Activated naive CD8-positive, alpha-beta T cell treated with anti-CD3 and anti-CD28 coated beads, Interleukin-2, amount 50 U/mL, for 24 hours (primary cell): ENCODE data around the gene VWA8.
A peak's percentile ranks its signal among the peaks of the same experiment; 100 is the strongest.

Source experiments
- ATAC-seq: fragments of 150-1000 bp; cut with Tn5 transposase; one replicate; pipeline ENCODE4 v1.10.0; 2021
- DNase-seq: peaks from one replicate; pipeline ENCODE4 v3.0.0; 2021
- H3K27ac Mint-ChIP-seq: one replicate; pipeline ENCODE4 v1.8.0; 2021; ENCODE audit warnings: mild to moderate bottlenecking, mixed read lengths
- H3K27me3 Mint-ChIP-seq: one replicate; pipeline ENCODE4 v1.8.0; 2021; ENCODE audit warnings: mixed read lengths
- H3K36me3 Mint-ChIP-seq: one replicate; pipeline ENCODE4 v1.8.0; 2021; ENCODE audit warnings: low read depth, mixed read lengths
- H3K4me1 Mint-ChIP-seq: one replicate; pipeline ENCODE4 v1.8.0; 2021; ENCODE audit warnings: mixed read lengths
- H3K4me3 Mint-ChIP-seq: one replicate; pipeline ENCODE4 v1.8.0; 2021; ENCODE audit warnings: mild to moderate bottlenecking, moderate library complexity, mixed read lengths
- H3K9me3 Mint-ChIP-seq: one replicate; pipeline ENCODE4 v1.8.0; 2021; ENCODE audit warnings: mixed read lengths

The VWA8 gene

DNA sequence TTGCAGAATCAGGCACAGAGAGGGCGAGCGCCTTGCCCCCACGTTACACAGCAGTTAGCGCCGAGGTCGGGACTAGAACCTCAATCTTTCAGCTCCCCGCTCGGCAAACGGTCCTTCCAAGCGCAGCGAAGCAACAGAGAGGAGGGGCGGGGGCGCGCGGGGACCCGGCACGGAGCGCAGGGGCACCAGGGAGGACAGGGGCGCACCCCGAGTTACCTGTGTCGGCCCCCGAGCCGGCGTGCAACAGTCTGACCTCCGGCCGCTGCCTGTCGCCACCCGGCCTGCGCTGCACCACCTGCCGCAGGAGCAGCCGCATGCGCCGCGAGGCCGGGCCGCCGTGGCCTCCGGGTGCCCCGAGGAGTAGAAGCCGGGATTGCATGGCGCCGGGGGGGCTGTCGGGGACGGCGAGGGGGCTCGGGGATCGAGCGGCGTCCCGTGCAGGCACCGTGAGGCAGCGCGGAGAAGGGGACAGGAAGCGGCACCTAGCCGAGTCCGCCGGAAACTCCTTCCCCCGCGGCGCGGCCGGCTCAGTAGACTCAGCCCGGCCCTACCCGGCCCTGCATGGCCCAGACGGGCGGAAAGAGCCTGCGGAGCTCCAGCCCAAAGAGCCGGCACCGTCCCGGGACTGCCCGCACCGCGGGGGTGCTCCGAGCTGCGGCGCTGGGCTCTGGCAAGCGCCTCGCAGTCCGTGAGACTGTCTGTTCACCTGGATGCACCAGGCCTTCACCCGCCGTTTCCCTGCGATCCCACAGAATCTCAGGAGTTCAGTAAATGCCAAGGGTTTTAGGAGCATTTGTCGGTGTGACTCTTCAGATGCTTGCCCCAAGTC lies at the start of gene VWA8:
TSS of gene VWA8 (minus strand) at position 473 of the 829 bp plus-strand sequence. CDS start at position 379, 94 bp downstream.
- Mint-ChIP-seq H3K27me3 (peaks cover 7% of the 10 kb centered on the region), H3K27ac (peak within 1 kb of the TSS; percentile 94), H3K9me3 (no peaks in the 10 kb centered on the region), H3K36me3 (peaks cover 11% of the 10 kb centered on the region), H3K4me1 (peaks cover 59% of the 10 kb centered on the region), H3K4me3 (peak within 1 kb of the TSS; percentile 93)
- peak; percentile 88 for DNase-seq
- ATAC-seq, result peak; percentile 91

DNA sequence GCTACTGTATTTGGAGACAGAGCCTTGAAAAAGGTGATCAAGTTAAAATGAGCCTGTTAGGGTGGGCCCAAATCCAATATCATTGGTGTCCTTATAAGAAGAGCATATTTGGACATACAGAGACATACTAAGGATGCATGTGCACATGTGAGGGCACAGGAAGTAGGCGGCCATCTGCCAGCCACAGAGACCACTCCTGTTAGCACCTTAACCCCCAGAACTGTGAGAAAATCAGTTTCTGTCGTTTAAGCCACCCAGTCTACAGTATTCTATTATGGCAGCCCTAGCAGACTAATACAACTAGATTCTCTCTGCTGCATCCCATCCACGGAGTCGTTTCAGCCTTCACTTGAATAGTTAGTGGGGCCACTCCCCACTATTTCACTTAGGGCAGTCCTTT lies 48.1 kb upstream of the VWA8 start:
- H3K4me3 Mint-ChIP-seq, result no peak overlapping the region
- peaks cover 3% of the 10 kb centered on the region for H3K4me1 Mint-ChIP-seq
- peaks cover under 1% of the 10 kb centered on the region for H3K27me3 Mint-ChIP-seq
- H3K27ac Mint-ChIP-seq, result no peak overlapping the region
- ATAC-seq (no peak), DNase-seq (no peak)
- no peaks in the 10 kb centered on the region for H3K36me3 Mint-ChIP-seq
- H3K9me3 Mint-ChIP-seq, result no peaks in the 10 kb centered on the region

DNA sequence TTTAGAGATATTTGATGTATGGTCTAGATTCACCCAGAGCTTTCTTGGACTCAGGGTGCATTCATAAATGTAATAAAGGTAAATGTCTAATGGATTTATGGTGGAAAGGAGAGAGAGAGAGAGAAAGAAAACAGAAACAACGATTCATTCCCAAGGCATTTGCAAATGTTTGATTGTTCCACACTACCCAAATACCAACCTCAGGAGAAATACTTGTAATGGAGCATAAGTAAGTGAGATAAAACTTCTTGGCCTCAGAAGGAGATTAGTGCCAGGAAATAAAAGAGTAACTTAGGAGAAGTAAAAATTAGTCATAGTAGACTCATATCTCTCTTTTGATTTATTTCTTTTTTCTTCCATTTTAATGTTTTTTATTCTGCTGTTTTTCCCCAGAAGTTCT lies 46.9 kb upstream of the VWA8 start:
- ATAC-seq (no peak), DNase-seq (no peak)
- Mint-ChIP-seq H3K27ac (no peak overlapping the region), H3K36me3 (no peaks in the 10 kb centered on the region), H3K27me3 (no peaks in the 10 kb centered on the region), H3K4me3 (no peak overlapping the region), H3K4me1 (peaks cover 3% of the 10 kb centered on the region), H3K9me3 (no peaks in the 10 kb centered on the region)

DNA sequence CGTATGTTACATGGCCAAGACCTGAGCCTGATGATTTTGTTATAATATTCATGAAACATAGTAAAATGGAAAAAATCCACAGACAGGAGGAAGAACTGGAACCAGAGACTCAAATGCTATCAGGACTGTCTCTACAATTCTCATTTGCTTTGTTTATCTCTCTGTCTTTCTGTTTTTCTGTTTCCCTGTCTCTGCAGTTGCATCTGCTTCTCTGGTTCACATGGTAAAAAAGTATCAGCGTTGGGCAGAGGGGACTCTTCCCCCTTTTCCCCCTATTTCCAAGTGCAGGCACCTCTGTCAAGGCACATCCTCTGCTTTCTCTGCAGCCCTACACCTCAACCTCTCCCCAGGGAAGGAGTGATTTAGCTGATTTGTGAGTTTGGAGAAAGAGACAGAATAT lies 41.2 kb upstream of the VWA8 start:
- Mint-ChIP-seq H3K4me1 (no peaks in the 10 kb centered on the region), H3K4me3 (no peak overlapping the region), H3K36me3 (no peaks in the 10 kb centered on the region), H3K9me3 (no peaks in the 10 kb centered on the region), H3K27ac (no peak overlapping the region), H3K27me3 (peaks cover 4% of the 10 kb centered on the region)
- DNase-seq, result no peak
- ATAC-seq, result no peak

DNA sequence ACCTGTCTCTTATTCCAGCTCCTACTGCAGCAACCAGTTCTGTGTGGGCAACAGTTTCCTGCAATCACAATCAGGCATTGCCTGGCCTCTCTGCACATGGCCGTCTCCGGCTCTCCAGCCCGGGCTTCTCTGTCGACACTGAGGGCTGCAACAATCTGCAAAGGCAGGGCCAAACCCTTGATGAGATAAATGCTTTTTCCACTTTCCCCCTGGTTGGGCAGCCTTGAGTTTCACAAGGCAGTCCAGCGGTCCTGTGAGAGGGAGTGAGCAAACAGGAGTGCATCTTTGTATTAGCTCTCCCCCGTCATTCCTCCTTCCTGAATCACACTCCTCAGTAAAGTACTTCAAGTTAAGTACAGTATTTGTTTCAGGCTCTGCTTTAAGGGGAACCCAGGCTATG lies 40.7 kb upstream of the VWA8 start:
- Mint-ChIP-seq H3K9me3 (no peaks in the 10 kb centered on the region), H3K4me3 (no peak overlapping the region), H3K27me3 (peaks cover 4% of the 10 kb centered on the region), H3K36me3 (no peaks in the 10 kb centered on the region), H3K27ac (no peak overlapping the region), H3K4me1 (no peaks in the 10 kb centered on the region)
- DNase-seq (no peak), ATAC-seq (no peak)

DNA sequence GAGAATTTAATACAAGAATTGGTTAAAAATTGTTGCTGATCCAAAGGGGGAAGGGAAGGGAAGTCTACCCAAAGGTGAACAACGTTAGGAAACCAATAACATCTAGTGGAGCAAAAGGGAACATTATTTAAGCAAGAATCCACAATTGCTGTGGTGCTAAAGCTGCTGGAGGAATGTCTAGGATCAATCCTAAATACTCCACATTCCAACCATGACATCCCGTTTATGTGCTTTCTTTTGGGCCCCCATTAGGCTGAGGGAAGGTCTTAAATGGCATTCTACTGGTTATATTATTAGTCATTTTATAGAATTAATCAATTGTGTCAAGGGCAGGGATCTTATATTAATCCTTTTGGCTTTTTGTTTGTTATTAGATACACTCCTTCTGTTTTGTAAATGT lies 39.9 kb upstream of the VWA8 start:
- no peaks in the 10 kb centered on the region for H3K36me3 Mint-ChIP-seq
- no peaks in the 10 kb centered on the region for H3K4me1 Mint-ChIP-seq
- H3K9me3 Mint-ChIP-seq, result no peaks in the 10 kb centered on the region
- no peak for ATAC-seq
- no peak for DNase-seq
- peaks cover 4% of the 10 kb centered on the region for H3K27me3 Mint-ChIP-seq
- H3K4me3 Mint-ChIP-seq, result no peak overlapping the region
- no peak overlapping the region for H3K27ac Mint-ChIP-seq

DNA sequence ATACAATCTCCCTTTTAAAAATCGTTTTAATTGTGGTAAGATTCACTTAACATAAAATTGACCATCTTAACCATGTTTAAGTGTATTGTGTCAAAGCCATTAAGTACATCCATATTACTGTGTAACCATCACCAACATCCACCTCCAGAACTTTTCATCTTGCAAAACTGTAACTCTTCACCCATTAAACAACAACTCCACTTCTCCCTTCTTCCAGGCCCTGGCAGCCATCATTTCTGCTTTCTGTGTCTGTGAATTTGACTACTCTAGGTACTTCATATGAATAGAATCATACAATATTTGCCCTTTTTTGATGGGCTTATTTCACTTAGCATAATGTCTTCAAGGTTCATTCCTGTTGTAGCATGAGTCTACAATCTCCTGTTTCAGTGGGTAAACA lies 36.5 kb upstream of the VWA8 start:
- Mint-ChIP-seq H3K27me3 (peaks cover 4% of the 10 kb centered on the region), H3K9me3 (no peaks in the 10 kb centered on the region), H3K4me1 (no peaks in the 10 kb centered on the region), H3K36me3 (no peaks in the 10 kb centered on the region), H3K4me3 (no peak overlapping the region), H3K27ac (no peak overlapping the region)
- ATAC-seq, result no peak
- no peak for DNase-seq

DNA sequence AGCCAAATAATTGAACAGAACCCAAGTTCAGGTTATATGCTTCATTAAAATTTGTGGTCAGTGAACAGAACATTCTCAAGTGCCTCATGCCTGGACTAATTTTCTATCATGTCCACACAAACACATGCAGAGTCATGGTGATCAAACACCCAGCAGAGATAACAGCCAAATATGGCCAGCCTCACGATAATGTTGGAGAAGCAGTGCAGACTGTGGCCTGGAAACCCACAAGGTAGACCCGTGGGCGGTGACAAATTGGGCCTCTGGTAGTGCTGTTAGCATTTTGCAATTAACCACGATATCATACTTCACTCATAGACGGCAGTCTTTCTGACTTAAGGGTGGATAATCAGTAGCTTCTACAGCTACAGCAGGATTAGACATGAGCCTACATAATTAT lies 35.0 kb upstream of the VWA8 start:
- H3K36me3 Mint-ChIP-seq, result no peaks in the 10 kb centered on the region
- DNase-seq (no peak), ATAC-seq (no peak)
- H3K4me1 Mint-ChIP-seq, result no peaks in the 10 kb centered on the region
- no peak overlapping the region for H3K4me3 Mint-ChIP-seq
- H3K27ac Mint-ChIP-seq, result no peak overlapping the region
- peaks cover 4% of the 10 kb centered on the region for H3K27me3 Mint-ChIP-seq
- H3K9me3 Mint-ChIP-seq, result no peaks in the 10 kb centered on the region

DNA sequence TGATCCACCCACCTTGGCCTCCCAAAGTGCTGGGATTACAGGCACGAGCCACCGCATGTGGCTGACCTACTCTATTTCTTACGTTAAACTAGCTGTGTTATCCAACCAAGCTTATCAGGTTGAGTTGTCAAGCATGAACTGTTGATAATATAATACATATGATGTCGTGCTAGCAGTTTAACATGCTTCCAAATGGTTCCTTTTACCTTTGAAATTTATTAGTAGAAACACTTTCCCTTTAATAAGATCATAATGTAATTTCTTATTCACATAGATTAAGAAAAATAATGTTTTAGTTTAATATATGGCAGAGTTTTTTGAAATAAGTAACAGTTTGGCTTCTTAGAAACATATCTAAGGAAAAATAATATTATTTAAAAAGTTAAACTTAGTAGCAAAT lies 34.4 kb upstream of the VWA8 start:
- Mint-ChIP-seq H3K4me3 (no peak overlapping the region), H3K9me3 (no peaks in the 10 kb centered on the region), H3K27ac (no peak overlapping the region), H3K36me3 (no peaks in the 10 kb centered on the region), H3K4me1 (no peaks in the 10 kb centered on the region), H3K27me3 (peaks cover 4% of the 10 kb centered on the region)
- no peak for DNase-seq
- ATAC-seq, result no peak

DNA sequence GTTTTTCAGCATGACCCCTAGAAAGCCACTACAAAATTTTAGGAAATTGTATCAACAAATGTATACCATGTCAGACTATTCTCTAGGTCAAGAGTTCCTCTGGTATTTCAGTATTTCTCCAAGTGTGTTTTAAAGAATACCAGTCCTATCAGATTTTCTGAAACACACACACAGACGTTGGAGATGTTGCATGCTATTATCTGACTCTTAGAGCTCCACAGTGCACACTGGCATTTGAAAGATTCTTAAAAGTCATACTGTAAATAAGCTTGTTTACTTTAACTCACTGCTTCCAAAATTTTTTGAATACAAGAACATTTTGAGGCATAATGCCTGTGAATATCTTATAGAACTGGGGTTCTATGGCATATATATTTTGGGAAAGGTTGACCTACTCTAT lies 33.8 kb upstream of the VWA8 start:
- peaks cover 4% of the 10 kb centered on the region for H3K27me3 Mint-ChIP-seq
- H3K36me3 Mint-ChIP-seq, result no peaks in the 10 kb centered on the region
- no peak for ATAC-seq
- H3K27ac Mint-ChIP-seq, result no peak overlapping the region
- H3K9me3 Mint-ChIP-seq, result no peaks in the 10 kb centered on the region
- DNase-seq, result no peak
- no peak overlapping the region for H3K4me3 Mint-ChIP-seq
- no peaks in the 10 kb centered on the region for H3K4me1 Mint-ChIP-seq

DNA sequence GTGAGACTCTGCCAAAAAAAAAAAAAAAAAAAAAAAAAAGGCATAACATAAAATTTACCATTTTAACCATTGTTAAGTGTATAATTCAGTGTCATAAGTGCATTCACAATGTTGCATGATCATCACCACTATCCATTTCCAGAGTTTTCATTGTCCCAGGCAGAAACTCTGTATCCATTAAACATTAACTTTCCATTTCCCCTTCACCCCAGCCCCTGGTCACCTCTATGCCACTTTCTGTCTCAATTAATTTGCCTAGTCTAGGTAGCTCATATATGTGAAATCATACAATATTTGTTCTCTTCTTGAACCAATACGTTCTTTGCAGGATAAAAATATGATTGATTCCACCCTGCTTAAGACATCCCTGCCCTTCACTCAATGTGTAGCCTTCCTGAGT lies 31.0 kb upstream of the VWA8 start:
- Mint-ChIP-seq H3K4me3 (no peak overlapping the region), H3K36me3 (no peaks in the 10 kb centered on the region), H3K27me3 (peaks cover 7% of the 10 kb centered on the region), H3K4me1 (no peaks in the 10 kb centered on the region), H3K9me3 (no peaks in the 10 kb centered on the region), H3K27ac (no peak overlapping the region)
- ATAC-seq (no peak), DNase-seq (no peak)

DNA sequence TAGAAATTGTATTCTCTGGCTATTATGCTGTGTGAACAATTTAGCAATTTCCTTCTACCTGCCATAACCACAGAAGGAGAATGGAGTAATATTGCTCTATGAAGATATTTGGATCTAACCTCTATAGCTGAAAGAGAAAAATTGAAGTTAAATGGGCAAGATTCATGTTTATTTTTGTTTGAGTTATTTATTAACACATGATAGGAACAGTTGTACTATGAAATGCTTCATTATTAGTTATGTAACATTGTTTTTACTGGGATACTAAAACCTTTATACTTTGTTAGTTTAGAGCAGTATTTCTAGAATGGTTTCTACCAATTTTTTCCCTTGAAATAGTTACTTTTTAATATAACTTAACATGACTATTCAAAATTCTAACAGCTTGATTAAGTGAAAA lies 27.3 kb upstream of the VWA8 start:
- DNase-seq (no peak), ATAC-seq (no peak)
- Mint-ChIP-seq H3K4me3 (no peak overlapping the region), H3K27me3 (peaks cover 14% of the 10 kb centered on the region), H3K36me3 (no peaks in the 10 kb centered on the region), H3K27ac (no peak overlapping the region), H3K4me1 (peaks cover 2% of the 10 kb centered on the region), H3K9me3 (no peaks in the 10 kb centered on the region)

DNA sequence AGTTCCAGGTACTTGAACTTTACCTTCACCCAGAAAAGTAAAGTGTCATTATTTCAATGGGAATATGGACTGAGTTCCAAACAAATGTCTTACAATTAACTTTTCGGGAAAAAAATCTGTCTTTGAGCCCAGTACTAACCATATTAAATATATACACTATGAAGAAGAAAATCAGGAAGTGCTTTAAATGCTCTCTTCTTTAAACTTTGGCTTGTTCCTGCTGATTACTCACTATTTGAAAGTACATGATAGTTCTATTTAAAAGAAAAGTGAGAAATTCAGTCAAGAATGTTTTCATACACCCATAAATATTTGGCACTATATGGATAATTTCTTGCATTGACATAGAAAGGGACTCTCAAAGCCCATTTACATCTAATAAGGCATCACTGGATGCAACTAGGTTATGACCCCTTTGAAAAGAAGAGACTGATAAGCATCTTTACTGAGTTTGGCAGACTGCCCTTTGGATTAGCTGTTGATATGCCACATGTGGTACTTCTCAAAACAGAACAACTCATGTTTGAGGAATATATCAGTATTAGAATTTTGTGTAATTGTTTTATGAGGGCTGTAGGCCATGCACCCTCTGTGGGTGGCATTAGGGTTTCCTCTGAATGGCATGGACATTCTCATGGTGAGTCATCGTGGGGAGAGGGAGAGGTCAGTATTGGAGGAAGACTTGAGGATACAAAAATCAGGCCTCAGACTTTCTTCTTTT lies 25.0 kb upstream of the VWA8 start:
- ATAC-seq, result no peak
- no peaks in the 10 kb centered on the region for H3K9me3 Mint-ChIP-seq

DNA sequence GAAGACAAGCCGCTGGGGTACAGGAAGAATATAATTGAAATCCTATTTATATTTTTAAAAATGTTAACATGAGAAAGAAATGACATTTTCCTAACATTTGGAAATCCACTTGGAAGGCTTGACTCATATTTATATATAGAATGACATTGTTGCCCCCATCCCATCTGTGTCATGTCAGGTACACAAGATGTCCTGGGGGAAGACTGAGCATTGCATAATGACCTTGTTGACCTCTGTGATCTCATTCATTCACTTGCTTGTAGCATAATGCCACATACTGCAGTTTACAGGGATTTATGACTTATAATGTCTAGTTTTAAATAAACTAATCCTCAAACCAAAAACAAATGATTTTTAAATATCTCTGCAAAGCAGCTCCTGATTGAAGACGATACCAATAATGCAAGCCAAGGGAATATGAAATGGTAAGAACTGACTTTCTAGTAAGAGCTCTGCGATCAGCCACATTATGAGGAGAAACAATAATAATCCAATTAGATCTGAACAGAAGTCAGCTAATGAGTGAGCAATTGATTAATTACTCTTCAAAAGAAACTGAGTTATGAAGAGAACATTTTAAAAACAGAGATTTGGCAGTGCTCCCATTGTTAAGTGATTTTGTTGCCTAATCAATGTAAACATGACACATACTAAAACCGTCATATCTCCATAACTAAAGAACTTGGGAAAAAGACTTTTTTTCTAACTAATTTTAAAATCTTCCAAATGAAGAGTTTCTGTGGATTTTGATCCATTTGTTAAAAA lies 21.2 kb upstream of the VWA8 start:
- Mint-ChIP-seq H3K9me3 (no peaks in the 10 kb centered on the region), H3K27ac (no peak overlapping the region), H3K27me3 (peaks cover 10% of the 10 kb centered on the region), H3K36me3 (no peaks in the 10 kb centered on the region), H3K4me3 (no peak overlapping the region), H3K4me1 (peaks cover 5% of the 10 kb centered on the region)
- DNase-seq (no peak), ATAC-seq (no peak)

More for the DNA sequence above, 25.0 kb upstream of the VWA8 start:
- H3K27me3 Mint-ChIP-seq, result peaks cover 16% of the 10 kb centered on the region
- H3K4me3 Mint-ChIP-seq, result no peak overlapping the region
- DNase-seq, result no peak
- peak overlapping the region; percentile 66 for H3K27ac Mint-ChIP-seq
- peaks cover 3% of the 10 kb centered on the region for H3K4me1 Mint-ChIP-seq
- H3K36me3 Mint-ChIP-seq, result no peaks in the 10 kb centered on the region

DNA sequence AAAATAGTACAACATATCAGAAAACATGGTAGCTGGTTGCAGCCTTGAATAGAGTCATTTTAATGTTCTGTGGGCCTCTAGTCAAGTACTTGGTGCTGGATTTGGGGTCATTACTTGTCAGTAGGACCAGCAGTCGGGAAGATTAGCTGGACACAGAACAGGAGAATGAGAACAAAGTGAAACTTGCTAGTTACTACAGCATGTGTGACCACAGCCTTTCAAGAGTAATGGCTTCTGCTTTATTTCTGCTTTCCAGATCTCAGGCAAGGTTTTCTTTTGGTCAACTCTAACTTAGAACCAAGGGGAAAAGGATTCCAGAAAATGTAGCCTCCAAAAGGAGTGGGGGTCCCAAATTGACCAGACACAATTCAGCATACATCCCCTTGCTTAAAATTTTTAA lies 17.1 kb upstream of the VWA8 start:
- DNase-seq (no peak), ATAC-seq (no peak)
- no peaks in the 10 kb centered on the region for H3K9me3 Mint-ChIP-seq
- peaks cover 3% of the 10 kb centered on the region for H3K4me1 Mint-ChIP-seq
- no peaks in the 10 kb centered on the region for H3K36me3 Mint-ChIP-seq
- peaks cover 2% of the 10 kb centered on the region for H3K27me3 Mint-ChIP-seq
- no peak overlapping the region for H3K27ac Mint-ChIP-seq
- no peak overlapping the region for H3K4me3 Mint-ChIP-seq
